Ishikawa (cell line): ENCODE data around the gene PLAGL2.

Experiments used
- CEBPB ChIP-seq: IDR thresholded peaks from 2 replicates; pipeline ENCODE4 v1.6.1; 2012
- CREB1 ChIP-seq: IDR thresholded peaks from 2 replicates; pipeline ENCODE4 v1.6.1; 2012; ENCODE audit warnings: low read depth
- EGR1 ChIP-seq: IDR thresholded peaks from 2 replicates; pipeline ENCODE4 v1.6.1; 2012
- EP300 ChIP-seq: IDR thresholded peaks from 2 replicates; pipeline ENCODE4 v1.6.1; 2012; ENCODE audit warnings: borderline replicate concordance
- FOXM1 ChIP-seq: IDR thresholded peaks from 2 replicates; pipeline ENCODE4 v1.6.1; 2012; ENCODE audit warnings: low read depth, borderline replicate concordance
- MAX ChIP-seq: IDR thresholded peaks from 2 replicates; pipeline ENCODE4 v1.6.1; 2012
- NFIC ChIP-seq: IDR thresholded peaks from 2 replicates; pipeline ENCODE4 v1.6.1; 2012
- RAD21 ChIP-seq: IDR thresholded peaks from 2 replicates; pipeline ENCODE4 v1.6.1; 2012; ENCODE audit warnings: low read depth
- REST ChIP-seq: IDR thresholded peaks from 2 replicates; pipeline ENCODE4 v1.6.1; 2012; ENCODE audit warnings: low read depth, mild to moderate bottlenecking
- TAF1 ChIP-seq: IDR thresholded peaks from 2 replicates; pipeline ENCODE4 v1.6.1; 2012; ENCODE audit warnings: low read depth, mild to moderate bottlenecking
- TEAD4 ChIP-seq: IDR thresholded peaks from 2 replicates; pipeline ENCODE4 v1.6.1; 2012
- USF1 ChIP-seq: IDR thresholded peaks from 2 replicates; pipeline ENCODE4 v1.6.1; 2012
- YY1 ChIP-seq: IDR thresholded peaks from 2 replicates; pipeline ENCODE4 v1.6.1; 2012; ENCODE audit warnings: low read depth
- ZBTB7A ChIP-seq: IDR thresholded peaks from 2 replicates; pipeline ENCODE4 v1.6.1; 2012; ENCODE audit warnings: low read depth

- no peak for TF ChIP-seq REST
- no peak for TF ChIP-seq EP300
- no peak for TF ChIP-seq MAX
- TF ChIP-seq YY1: no peak
- no peak for TF ChIP-seq RAD21
- no peak for TF ChIP-seq USF1
- TF ChIP-seq CEBPB: no peak
- TF ChIP-seq EGR1: no peak
- TF ChIP-seq TAF1: no peak
- TF ChIP-seq CREB1: no peak
- no peak for TF ChIP-seq FOXM1
- no peak for TF ChIP-seq NFIC
- no peak for TF ChIP-seq TEAD4
- no peak for TF ChIP-seq ZBTB7A
Measured at GRCh38 chr20:32158943-32159660, 48.4 kb downstream of the PLAGL2 start.
